H1 (cell line): ENCODE measurements around the gene CAMK2B. TPM values are rescaled to one million over a fixed set of nuclear protein-coding genes. Genes with fewer than 3 reads are reported as not detected.

Experiments
- CBX5 ChIP-seq: fragments of 300-800, 300-1000 bp; sonication (generic); IDR thresholded peaks from 2 replicates; pipeline ENCODE4 v1.7.1; 2016; ENCODE audit warnings: antibody characterized with exemption, low read length, low read depth
- POLR2AphosphoS5 ChIP-seq: IDR thresholded peaks from 2 replicates; pipeline ENCODE4 v1.6.1; 2011; ENCODE audit warnings: low read depth, low read length
- SIRT6 ChIP-seq: IDR thresholded peaks from one replicate; pipeline ENCODE4 v1.7.1; 2012; ENCODE audit warnings: low read length, inconsistent platforms
- polyA plus RNA-seq, 7 experiments: library from polyadenylated mRNA; depleted of rRNA in 3 of 7; stranded (reverse) in 5 of 7; unstranded in 2 of 7; fragments of >200 nt in 5 of 7; fragments of 200-250 nt in 2 of 7; gene quantifications; 1 replicate in 5 of 7; 2 replicates in 1 of 7; 4 replicates in 1 of 7; pipeline versions ENCODE4 v1.2.1 to v1.2.3, GENCODE V29; 2011 to 2013; ENCODE audit warnings: missing spikeins in 2 of 7, mixed read lengths in 2 of 7
- total RNA-seq: library from RNA; stranded (reverse); fragmentation: NEBNext Ultra II Directional; extraction: Animal tissue kit (Norgen Biotek cat#: 25700); gene quantifications from 2 replicates; pipeline ENCODE4 v1.2.1, GENCODE V29; 2021

The CAMK2B gene
- total and polyA plus RNA-seq, 2 of the 8 experiments (the other 6 are each of a cell fraction or from before 2014, with no cell fraction given) = 0.05 to 0.15 TPM

- TF ChIP-seq SIRT6 (no peak), CBX5 (no peak), POLR2AphosphoS5 (no peak)
Measured at GRCh38 chr7:44373418-44373740, 48.0 kb upstream of the CAMK2B start (continued).
